Measurements from ENCODE around the gene CDH13. TPM values are rescaled to one million over a fixed set of nuclear protein-coding genes. Genes with fewer than 3 reads are reported as not detected.

The CDH13 gene
- total RNA-seq, 2 donors from 2014 or later, result 4.1 to 7.1 TPM

GRCh38 chr16:83308414-83308813 is 681.6 kb downstream of the CDH13 start:
- intact Hi-C loops (cut with DNase I, micrococcal nuclease), result no loop called here
- no peak for DNase-seq
- no peak for ATAC-seq

DNA sequence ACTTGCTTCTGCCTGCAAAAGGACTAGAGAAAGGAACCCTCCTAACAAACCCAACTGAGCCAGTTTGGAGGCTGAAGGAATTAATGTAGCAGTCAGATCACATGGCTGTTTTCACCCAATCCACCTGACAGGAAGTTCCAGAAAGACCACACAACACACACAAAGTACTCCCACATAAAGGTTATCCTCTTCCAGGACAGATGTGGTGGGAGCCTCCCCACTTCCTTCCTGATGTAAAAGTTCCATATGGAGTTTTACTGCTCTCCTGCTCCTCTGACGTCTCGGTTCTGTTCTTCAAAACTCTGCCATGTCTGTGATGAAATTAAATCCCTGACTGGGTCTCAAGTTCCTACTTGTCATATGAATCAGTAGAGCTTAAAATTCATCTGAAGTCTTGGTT is 684.0 kb downstream of the CDH13 start:
- ATAC-seq, result no peak

GRCh38 chr16:83312015-83312717 is 685.4 kb downstream of the CDH13 start:
- intact Hi-C loops (cut with DNase I, micrococcal nuclease), result no loop called here
- ATAC-seq (no peak), DNase-seq (no peak)

More for the DNA sequence above, 684.0 kb downstream of the CDH13 start:
- DNase-seq, result no peak
- intact Hi-C loops (cut with DNase I, micrococcal nuclease), result no loop called here

DNA sequence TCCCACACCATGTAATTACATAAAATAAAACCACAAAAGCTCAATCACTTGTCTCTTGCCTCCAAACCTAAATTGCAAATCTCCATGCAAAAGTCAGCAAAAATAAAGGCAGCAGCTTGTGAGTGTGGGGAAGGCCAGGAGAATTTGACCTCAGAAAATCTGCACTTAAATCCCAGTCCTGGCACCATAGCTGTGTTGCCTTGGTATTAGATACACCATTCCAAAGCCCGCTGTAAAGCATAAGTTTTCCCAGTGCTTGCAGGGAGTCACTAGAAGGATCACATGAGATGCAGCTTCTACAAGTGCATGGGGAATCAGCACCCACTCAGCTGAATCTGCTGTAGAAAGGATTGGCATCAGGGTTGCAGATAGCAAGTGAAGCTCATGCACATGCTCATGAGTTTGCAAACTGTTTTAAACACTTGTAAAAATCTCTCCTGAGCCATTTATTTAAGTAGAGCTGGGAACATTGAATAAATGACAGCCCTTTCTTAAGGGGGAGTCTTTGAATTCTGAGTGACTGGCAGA is 686.0 kb downstream of the CDH13 start:
- ATAC-seq (no peak), DNase-seq (no peak)
- intact Hi-C loops (cut with DNase I, micrococcal nuclease), result no loop called here

DNA sequence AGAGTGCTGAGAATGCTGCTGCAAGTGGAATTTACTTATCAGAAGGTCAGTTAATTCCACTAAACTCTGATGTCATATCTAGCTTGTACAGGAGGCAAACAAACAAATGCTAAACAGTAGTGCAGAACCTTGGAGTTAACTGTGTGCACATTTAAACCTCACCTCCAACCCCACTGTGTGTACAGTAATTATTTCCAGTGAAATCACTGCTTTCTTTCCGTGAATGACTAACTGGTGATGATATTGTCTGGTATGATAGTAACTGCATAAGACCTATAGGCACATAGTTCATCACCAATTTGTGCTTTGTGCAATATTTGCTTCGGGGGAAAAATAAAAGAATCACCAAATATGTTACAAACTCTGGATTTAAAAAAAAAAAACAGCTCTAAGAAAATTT is 688.5 kb downstream of the CDH13 start:
- no peak for DNase-seq
- no peak for ATAC-seq

DNA sequence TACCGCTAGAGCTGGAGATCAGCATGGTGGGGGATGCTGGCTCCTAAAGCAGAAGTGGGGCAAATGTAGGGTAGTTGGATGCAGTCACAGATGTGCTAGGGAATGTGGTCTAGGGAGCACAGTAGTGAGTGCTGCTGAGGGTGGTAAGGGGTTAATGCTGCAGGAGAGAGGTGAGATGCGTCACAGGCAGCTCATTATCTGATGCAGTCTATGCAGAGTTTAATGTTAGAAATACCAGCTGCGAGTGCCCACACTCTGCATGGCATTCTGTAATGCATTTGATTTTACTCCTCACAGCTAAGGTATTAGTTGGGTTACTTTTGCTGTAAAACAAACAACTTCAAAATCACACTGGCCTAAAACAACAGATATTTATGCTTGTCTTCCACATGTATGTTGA is 689.7 kb downstream of the CDH13 start:
- DNase-seq (no peak), ATAC-seq (no peak)
- intact Hi-C loops (cut with DNase I, micrococcal nuclease), result no loop called here

More for the DNA sequence above, 688.5 kb downstream of the CDH13 start:
- intact Hi-C loops (cut with DNase I, micrococcal nuclease), result no loop called here

- intact Hi-C loops (cut with DNase I, micrococcal nuclease), result no loop called here
- DNase-seq (no peak), ATAC-seq (no peak)
These were observed 691.6 kb downstream of the CDH13 start for GRCh38 chr16:83318390-83318789.

- DNase-seq (no peak), ATAC-seq (no peak)
- intact Hi-C loops (cut with DNase I, micrococcal nuclease), result no loop called here
These were observed 702.2 kb downstream of the CDH13 start for GRCh38 chr16:83328936-83329335.

- no peak for ATAC-seq
- intact Hi-C loops (cut with DNase I, micrococcal nuclease), result no loop called here
- DNase-seq, result no peak
These were observed 702.7 kb downstream of the CDH13 start for GRCh38 chr16:83329441-83329840.

- no peak for DNase-seq
- ATAC-seq, result no peak
- intact Hi-C loops (cut with DNase I, micrococcal nuclease), result no loop called here
These were observed 703.5 kb downstream of the CDH13 start for GRCh38 chr16:83330251-83330650.

- DNase-seq, result no peak
- ATAC-seq, result no peak
- intact Hi-C loops (cut with DNase I, micrococcal nuclease), result no loop called here
These were observed 708.3 kb downstream of the CDH13 start for GRCh38 chr16:83335076-83335475.

- intact Hi-C loops (cut with DNase I, micrococcal nuclease), result no loop called here
- no peak for DNase-seq
- ATAC-seq, result no peak
These were observed 709.8 kb downstream of the CDH13 start for GRCh38 chr16:83336603-83337002.

DNA sequence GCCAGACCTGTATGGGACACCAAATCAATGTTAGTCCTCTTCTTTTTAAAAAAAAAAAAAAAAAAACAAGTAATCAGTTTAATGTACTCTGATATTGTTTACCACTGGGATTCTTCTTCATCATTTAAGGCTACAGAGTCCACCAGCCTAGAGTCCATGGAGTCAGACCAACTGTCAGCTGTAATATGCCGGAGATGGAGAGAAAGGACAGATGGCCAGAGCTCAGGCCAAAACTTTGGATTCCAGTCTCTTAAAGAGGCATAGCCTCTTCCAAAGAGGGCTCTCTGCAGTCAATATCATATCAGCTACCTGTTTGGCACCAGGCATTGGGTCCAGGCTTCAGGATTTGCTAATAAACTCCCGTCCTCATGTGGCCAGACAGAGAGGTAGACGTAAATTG is 711.4 kb downstream of the CDH13 start:
- no peak for ATAC-seq
- no peak for DNase-seq
- intact Hi-C loops (cut with DNase I, micrococcal nuclease), result no loop called here

DNA sequence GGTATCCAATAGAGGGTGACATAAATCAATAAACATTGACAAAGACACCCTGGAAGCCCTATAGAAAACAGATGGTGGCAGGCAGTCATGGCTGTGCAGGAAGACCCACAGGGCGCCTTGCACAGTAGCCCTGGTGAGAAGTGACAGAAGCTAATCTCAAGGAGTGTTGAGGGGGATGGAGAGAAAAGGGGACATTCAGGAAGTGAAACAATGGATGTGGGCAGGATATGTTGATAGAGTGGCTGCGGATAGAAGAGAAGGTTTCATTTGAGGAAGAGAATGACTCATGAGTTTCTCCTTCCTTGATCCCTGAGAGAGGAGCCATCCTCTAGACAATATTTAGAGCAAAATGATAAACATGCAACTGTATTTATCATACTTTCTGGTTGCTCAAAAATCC is 712.2 kb downstream of the CDH13 start:
- no peak for DNase-seq
- intact Hi-C loops (cut with DNase I, micrococcal nuclease), result no loop called here
- ATAC-seq, result no peak

DNA sequence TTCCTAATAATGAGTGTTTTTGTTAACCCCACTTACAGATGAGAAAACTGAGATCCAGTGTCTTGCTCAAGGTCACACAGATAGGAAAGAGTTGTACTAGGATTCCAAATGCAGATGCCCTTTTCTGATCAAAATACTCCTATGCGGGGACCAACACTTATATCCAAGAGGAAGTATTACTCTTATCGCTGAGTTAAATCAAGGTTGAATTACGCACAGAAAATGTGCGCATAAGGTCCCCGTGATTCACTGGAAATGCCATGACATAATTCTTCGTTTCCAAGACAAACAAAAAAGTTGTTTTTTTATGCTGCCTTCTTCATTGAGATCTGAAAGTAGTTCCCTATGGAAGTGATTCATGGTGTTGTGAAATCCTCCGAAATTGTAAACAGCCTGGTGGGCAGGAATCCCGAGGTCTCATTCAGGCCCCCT is 717.2 kb downstream of the CDH13 start:
- intact Hi-C loops (cut with DNase I, micrococcal nuclease), result no loop called here
- no peak for ATAC-seq
- DNase-seq, result no peak

DNA sequence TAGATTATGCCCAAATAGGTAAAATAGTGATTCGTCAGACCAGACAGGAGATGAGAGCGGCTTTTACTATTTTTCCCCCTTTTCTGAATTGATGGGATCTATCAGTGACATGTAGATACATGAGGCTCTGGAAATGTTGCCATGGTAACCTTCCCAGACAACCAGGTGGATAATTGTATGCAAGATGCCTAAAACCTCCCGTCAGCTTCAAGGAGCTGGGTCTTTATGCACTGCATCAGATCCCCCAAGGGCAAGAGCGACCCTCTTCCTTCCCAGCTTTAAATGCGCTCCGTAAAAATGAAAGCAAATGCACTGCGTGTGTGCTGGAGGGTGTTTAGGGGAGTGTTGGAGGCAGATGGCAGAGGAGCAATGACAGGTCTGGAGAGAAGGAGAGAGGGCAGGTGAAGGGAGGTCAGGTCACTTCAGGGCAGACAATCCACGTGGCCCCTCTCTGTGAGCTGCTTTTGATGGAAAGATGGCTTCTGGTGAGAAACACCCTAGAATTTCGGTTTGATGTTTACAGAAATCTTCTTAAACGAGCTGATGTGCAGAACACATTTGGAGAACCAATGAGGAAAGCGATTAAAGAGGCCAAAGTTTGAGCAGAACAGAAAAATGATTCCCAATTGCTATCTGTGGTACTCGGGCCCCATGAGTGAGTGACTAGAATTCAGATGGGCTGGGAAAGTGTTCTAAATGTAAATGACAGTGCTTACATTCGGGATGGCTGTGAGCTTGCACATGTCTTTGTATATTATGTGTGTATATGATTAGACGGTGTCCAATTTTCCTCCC is 719.3 kb downstream of the CDH13 start:
- intact Hi-C loops (cut with DNase I, micrococcal nuclease), result no loop called here
- no peak for DNase-seq

GRCh38 chr16:83348991-83349390 is 722.2 kb downstream of the CDH13 start:
- DNase-seq (no peak), ATAC-seq (no peak)
- intact Hi-C loops (cut with DNase I, micrococcal nuclease), result no loop called here

More for the DNA sequence above, 719.3 kb downstream of the CDH13 start:
- ATAC-seq, result no peak

- ATAC-seq (no peak), DNase-seq (no peak)
- intact Hi-C loops (cut with DNase I, micrococcal nuclease), result no loop called here
These were observed 723.7 kb downstream of the CDH13 start for GRCh38 chr16:83350481-83350880.

GRCh38 chr16:83351846-83352245 is 725.1 kb downstream of the CDH13 start:
- DNase-seq (no peak), ATAC-seq (no peak)
- intact Hi-C loops (cut with DNase I, micrococcal nuclease), result no loop called here

DNA sequence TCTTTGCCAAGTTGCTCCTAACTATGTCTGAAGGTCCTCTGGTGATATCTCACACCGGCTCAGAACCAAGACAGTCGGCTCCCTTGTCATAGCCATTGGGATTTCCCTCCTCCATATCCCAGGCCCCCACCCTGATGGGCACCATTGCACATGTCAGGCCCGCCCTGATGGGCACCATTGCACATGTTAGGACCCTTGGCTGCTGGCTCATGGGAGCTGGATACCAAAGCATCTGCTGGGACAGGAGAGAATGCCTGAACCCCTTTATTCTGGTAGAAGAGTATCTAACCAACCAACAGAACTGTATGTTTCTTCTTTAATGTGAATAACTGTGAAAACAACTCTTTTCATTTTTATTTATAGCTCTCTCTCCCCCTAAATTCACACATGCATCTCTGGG is 726.5 kb downstream of the CDH13 start:
- intact Hi-C loops (cut with DNase I, micrococcal nuclease), result no loop called here
- ATAC-seq (no peak), DNase-seq (no peak)
